Smooth muscle cell (in vitro differentiated cells): ENCODE measurements around the gene NEK10. TPM values are rescaled to one million over a fixed set of nuclear protein-coding genes. Genes with fewer than 3 reads are reported as not detected.

Experiments
- DNase-seq: peaks from one replicate; lab custom pipeline; 2025; ENCODE audit not compliant: unreplicated experiment; lab: John Stamatoyannopoulos, UW
- H2AFZ ChIP-seq: fragments of 200-600 bp; sonication (generic); 2 replicates; pipeline ENCODE4 v1.6.0; 2016; ENCODE audit warnings: antibody characterized with exemption, low read depth, mild to moderate bottlenecking
- H3F3A ChIP-seq: fragments of 200-600 bp; sonication (generic); 2 replicates; pipeline ENCODE4 v1.6.0; 2017; ENCODE audit warnings: antibody characterized with exemption, low read depth
- H3K27ac ChIP-seq: fragments of 200-600 bp; sonication (generic); 2 replicates; pipeline ENCODE4 v1.5.1; 2016; ENCODE audit warnings: low read depth, mild to moderate bottlenecking
- H3K27me3 ChIP-seq: fragments of 200-600 bp; sonication (generic); 2 replicates; pipeline ENCODE4 v1.6.1; 2016; ENCODE audit warnings: low read depth, mild to moderate bottlenecking
- H3K36me3 ChIP-seq: fragments of 200-600 bp; sonication (generic); 2 replicates; pipeline ENCODE4 v1.5.1; 2016; ENCODE audit warnings: low read depth
- H3K4me1 ChIP-seq: fragments of 200-600 bp; sonication (generic); 2 replicates; pipeline ENCODE4 v1.5.1; 2016; ENCODE audit warnings: low read depth
- H3K4me2 ChIP-seq: fragments of 200-600 bp; sonication (generic); 2 replicates; pipeline ENCODE4 v1.6.0; 2016; ENCODE audit warnings: mild to moderate bottlenecking
- H3K4me3 ChIP-seq: fragments of 200-600 bp; sonication (generic); 2 replicates; pipeline ENCODE4 v1.5.1; 2016; ENCODE audit warnings: mild to moderate bottlenecking
- H3K79me2 ChIP-seq: fragments of 200-600 bp; sonication (generic); 2 replicates; pipeline ENCODE4 v1.6.0; 2016; ENCODE audit warnings: low read depth, mild to moderate bottlenecking
- H3K9ac ChIP-seq: fragments of 200-600 bp; sonication (generic); 2 replicates; pipeline ENCODE4 v1.6.0; 2016; ENCODE audit warnings: low read depth
- H3K9me3 ChIP-seq: fragments of 200-600 bp; sonication (generic); replicated peaks from 2 replicates; pipeline ENCODE4 v1.5.1; 2016; ENCODE audit warnings: low read depth
- H4K20me1 ChIP-seq: fragments of 200-600 bp; sonication (generic); 2 replicates; pipeline ENCODE4 v1.6.0; 2016; ENCODE audit warnings: low read depth
- CTCF ChIP-seq: fragments of 200-600 bp; sonication (generic); IDR thresholded peaks from 2 replicates; pipeline ENCODE4 v1.5.1; 2017; ENCODE audit warnings: borderline replicate concordance, mild to moderate bottlenecking, antibody characterized with exemption; ENCODE audit not compliant: insufficient read depth, poor library complexity, severe bottlenecking
- WGBS: methylation state at CpG from one replicate; pipeline ENCODE4 v1.1.7; 2016; ENCODE audit warnings: low lambda C conversion rate; 5-methylcytosine and 5-hydroxymethylcytosine counted together
- polyA plus RNA-seq: library from polyadenylated mRNA; unstranded; fragments of >200 nt; fragmentation: Nextera tagmentation; extraction: Ambion mirVana; gene quantifications from 2 replicates; pipeline ENCODE4 v1.2.1, GENCODE V29; 2016
- total RNA-seq: library from RNA; depleted of rRNA; stranded (reverse); fragments of >200 nt; gene quantifications from 2 replicates; pipeline ENCODE4 v1.2.3, GENCODE V29; 2014

NEK10 gene
- total and polyA plus RNA-seq, 2 experiments from 2014 or later, result 2.7 TPM; not detected in 1

- H3K9ac ChIP-seq, result no peak overlapping the region
- TF ChIP-seq CTCF, result no peak
- no peak overlapping the region for H3K4me2 ChIP-seq
- no peaks in the 10 kb centered on the region for H3K36me3 ChIP-seq
- WGBS, result 93% methylated on average over 1 of the region's 1 CpG
- H3K9me3 ChIP-seq, result no peaks in the 10 kb centered on the region
- H3K27ac ChIP-seq, result no peak overlapping the region
- no peak for DNase-seq
- no peak overlapping the region for H2AFZ ChIP-seq
- H4K20me1 ChIP-seq, result no peaks in the 10 kb centered on the region
- H3K4me3 ChIP-seq, result no peak overlapping the region
- H3K79me2 ChIP-seq, result no peaks in the 10 kb centered on the region
- H3K27me3 ChIP-seq, result no peaks in the 10 kb centered on the region
- H3F3A ChIP-seq, result no peaks in the 10 kb centered on the region
- H3K4me1 ChIP-seq, result no peaks in the 10 kb centered on the region
Observed at GRCh38 chr3:27115352-27115751, 253.8 kb downstream of the NEK10 start.

GRCh38 chr3:27114684-27115083 lies 254.5 kb downstream of the NEK10 start:
- Histone ChIP-seq H3K9me3 (no peaks in the 10 kb centered on the region), H2AFZ (no peak overlapping the region), H3K36me3 (no peaks in the 10 kb centered on the region), H3K4me3 (no peak overlapping the region), H3K27ac (no peak overlapping the region), H4K20me1 (no peaks in the 10 kb centered on the region), H3F3A (no peaks in the 10 kb centered on the region), H3K4me2 (no peak overlapping the region), H3K9ac (no peak overlapping the region), H3K79me2 (no peaks in the 10 kb centered on the region), H3K4me1 (no peaks in the 10 kb centered on the region), H3K27me3 (no peaks in the 10 kb centered on the region)
- no peak for DNase-seq
- 79% methylated on average over 1 of the region's 1 CpG for WGBS
- no peak for TF ChIP-seq CTCF

- H3K9ac ChIP-seq, result no peak overlapping the region
- H3K4me1 ChIP-seq, result no peaks in the 10 kb centered on the region
- H3K4me2 ChIP-seq, result no peak overlapping the region
- no peak overlapping the region for H3K4me3 ChIP-seq
- no peak overlapping the region for H2AFZ ChIP-seq
- no peaks in the 10 kb centered on the region for H3K27me3 ChIP-seq
- no peaks in the 10 kb centered on the region for H3F3A ChIP-seq
- no peak for TF ChIP-seq CTCF
- DNase-seq, result no peak
- no peak overlapping the region for H3K27ac ChIP-seq
- H3K36me3 ChIP-seq, result no peaks in the 10 kb centered on the region
- 72% methylated on average over 2 of the region's 2 CpGs for WGBS
- no peaks in the 10 kb centered on the region for H3K9me3 ChIP-seq
- H3K79me2 ChIP-seq, result no peaks in the 10 kb centered on the region
- H4K20me1 ChIP-seq, result no peaks in the 10 kb centered on the region
Observed at GRCh38 chr3:27114129-27114528, 255.1 kb downstream of the NEK10 start.

DNA sequence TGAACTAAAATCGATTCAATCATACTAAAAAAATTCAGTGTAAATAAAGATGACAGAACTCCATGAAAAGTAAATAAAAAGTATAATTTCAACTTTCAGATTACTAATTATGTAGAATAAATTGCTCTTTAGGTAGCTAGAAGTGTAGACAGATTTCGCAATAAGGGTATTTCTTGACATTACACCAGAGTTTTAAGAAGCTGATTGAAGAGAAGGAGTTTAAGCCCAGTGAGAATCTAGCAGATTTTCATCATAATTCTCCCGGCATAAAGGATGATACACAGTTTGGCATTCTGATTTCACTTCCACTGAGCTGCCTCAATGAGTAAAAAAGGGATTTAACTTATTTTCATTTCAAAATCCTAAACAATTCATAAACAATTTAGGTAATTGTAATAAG lies 259.2 kb downstream of the NEK10 start:
- H3K4me3 ChIP-seq, result no peak overlapping the region
- no peak overlapping the region for H3K4me2 ChIP-seq
- H3K79me2 ChIP-seq, result no peaks in the 10 kb centered on the region
- H4K20me1 ChIP-seq, result no peaks in the 10 kb centered on the region
- peaks cover 9% of the 10 kb centered on the region for H3K4me1 ChIP-seq
- H3K9ac ChIP-seq, result no peak overlapping the region
- H2AFZ ChIP-seq, result no peak overlapping the region
- H3K9me3 ChIP-seq, result no peaks in the 10 kb centered on the region
- H3F3A ChIP-seq, result no peaks in the 10 kb centered on the region
- WGBS, result 91% methylated on average over 3 of the region's 3 CpGs
- H3K27me3 ChIP-seq, result no peaks in the 10 kb centered on the region
- no peak overlapping the region for H3K27ac ChIP-seq
- no peaks in the 10 kb centered on the region for H3K36me3 ChIP-seq
- no peak for TF ChIP-seq CTCF
- no peak for DNase-seq
